ENCODE data around the gene GLYATL3.

GLYATL3 gene

DNA sequence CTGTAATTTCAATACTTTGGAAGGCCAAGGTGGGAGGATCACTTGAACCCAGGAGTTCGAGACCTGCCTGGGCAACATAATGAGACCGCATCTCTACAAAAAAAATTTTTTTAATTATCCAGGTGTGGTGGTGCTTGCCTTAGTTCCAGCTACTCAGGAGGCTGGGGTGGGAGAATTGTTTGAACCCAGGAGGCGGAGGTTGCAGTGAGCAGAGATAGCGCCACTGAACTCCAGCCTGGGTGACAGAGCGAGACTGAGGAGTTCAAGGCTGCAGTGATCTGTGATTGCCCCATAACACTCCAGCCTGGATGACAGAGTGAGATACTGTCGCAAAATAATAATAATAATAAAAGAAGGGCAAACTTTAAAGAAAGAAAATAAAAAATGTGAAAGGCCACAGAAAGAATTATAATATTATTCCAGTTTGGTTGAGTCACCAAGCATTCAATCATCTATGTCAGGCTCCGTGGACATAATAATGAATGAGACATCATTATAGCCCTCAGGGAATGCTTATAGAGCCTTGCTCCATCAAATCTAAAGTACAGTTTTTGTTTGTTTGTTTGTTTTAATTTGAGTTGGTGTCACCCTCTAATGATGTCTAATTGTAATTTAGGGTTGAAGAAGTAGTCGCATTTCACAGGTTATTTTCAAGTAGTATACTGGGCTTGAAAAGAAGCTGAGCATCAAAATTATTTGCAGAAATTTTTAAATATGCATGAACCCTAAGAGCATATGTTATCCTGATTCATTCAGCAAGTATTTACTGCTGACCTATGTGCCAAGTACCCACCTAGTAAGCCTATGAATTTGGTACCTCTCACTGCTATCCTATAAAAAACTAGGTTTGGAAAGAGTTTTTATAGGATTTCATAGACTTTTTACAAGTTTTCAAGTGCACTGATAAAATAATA lies 15.1 kb downstream of the GLYATL3 start:
- no peak for DNase-seq

DNA sequence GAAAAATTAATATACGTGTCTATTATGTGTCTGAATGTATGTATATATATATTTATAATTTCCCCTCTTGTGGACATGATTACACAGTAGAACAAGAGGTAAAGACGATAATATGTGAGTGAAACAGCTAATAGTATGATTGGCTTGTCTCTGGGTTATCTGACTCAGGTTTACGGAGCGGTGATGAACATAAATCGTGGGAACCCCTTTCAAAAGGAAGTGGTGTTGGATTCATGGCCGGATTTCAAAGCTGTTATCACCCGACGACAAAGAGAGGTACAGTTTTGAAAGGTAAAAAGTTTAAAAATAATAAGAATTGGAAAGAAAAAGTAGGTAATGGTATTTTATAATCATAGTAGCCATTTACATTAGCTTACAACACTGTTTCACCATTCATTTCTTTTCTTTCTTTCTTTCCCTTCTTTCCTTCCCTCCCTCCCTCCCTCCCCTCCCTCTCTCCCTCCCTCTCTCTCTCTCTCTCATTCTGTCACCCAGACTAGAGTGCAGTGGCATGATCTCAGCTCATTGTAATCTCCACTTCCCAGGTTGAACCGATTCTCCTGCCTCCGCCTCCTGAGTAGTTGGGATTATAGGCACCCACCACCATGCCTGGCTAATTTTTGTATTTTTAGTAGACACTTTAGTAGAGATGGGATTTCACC lies 15.9 kb downstream of the GLYATL3 start:
- DNase-seq = no peak

DNA sequence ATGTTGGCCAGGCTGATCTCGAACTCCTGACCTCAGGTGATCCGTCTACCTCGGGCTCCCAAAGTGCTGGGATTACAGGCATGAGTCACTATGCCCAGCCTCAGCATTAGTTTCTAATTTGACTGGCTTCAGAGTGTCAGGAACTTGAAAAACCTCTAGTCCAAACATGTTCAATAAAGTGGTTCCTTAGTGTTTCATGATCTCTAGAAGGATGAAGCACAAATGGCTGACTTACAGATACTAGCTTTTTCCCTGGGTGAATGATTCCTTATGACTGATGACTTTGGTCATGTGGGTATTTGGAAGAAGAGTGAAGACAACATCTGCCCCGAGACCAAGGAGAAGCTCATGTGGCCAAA lies 16.4 kb downstream of the GLYATL3 start:
- no peak for DNase-seq

DNA sequence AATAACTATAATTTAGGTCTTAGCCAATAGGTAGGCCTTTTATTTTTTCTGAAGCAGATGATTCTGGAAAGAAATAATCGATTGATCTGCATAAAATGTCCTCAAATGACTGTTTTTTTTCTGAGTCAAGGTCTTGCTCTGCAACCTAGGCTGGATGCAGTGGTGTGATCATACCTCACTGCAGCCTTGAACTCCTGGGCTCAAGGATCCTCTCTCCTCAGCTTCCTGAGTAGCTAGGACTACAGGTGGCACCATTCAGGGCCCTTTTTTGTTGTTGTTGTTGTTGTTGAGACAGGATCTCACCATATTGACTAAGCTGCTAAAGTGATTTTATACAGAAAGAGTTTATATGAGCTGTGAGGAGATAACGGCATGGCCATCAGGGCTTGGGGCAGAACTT lies 18.2 kb downstream of the GLYATL3 start:
- no peak for DNase-seq

DNA sequence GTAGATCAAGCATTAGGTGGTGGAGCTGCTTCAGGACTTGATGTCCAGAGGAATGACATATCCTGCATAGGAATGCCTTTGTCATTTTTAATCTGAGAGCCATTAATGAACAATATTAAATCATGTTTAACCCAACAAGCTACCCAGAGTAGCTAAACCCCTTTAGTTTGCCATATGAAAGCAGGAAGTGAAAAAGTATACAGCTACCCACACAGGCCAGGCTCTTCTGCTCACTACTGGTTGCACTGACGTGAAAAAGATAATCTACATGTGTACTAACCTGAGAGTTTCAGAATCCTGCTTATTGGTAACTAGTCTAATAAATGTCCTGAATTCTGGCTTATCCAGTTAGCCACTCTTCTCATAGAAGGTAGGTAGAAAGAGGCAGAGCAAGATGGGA lies 19.9 kb downstream of the GLYATL3 start:
- DNase-seq = no peak

DNA sequence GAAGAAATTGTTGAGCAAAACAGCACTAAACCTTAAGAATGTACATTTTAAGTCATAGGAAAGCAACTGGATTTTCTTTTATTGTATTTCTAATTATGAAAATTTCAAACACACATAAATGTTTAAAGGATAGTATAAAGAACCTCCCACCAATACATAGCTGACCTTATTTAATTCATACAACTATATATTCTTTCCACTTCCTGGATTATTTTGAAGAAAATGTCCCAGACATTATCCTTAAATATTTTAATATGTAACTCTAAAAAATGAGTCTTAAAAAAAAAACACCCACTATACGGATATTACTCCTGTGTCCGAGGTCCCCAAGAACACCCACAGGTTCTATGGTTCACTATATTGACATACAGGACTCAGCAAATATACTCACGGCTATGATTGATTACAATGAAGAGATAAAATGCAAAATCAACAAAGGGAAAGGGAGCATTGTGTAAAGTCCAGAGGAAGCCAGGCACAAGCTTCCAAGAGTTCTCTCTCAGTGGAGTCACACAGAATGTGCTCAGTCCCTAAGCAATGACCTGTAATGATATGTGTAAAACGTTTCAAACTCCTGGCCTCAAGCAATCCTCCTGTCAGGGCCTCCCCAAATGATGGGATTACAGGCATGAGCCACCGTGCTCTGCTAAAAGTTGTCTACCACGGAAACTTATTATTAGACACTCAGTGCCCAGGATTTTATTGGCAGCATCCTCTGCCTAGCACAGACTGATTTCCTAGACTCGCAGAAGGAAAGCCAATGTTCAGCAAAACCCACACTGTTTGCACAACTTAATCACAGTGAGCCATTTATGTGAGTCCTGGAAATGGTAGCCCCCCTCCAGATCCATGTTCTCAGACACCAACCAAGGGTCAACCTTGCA lies 23.2 kb downstream of the GLYATL3 start:
- DNase-seq = no peak

DNA sequence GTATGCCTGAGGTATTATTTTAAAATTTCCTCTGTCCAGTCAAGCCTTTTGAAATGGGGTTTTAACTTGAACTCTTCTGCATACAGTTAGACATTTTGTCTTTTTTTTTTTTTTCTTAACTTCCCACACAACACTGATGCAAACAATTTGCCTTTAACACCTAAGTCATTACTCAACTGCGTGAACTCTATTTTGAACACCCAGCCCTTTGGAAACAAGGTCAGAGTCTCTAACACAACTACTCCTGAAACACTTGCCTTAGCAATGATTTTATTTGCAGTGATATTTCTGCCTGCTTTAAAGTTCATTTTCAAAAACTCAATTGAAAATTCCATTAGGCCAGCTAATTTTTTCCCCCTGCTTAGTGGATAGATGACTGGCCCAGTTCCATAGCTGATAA lies 24.2 kb downstream of the GLYATL3 start:
- DNase-seq = no peak

DNA sequence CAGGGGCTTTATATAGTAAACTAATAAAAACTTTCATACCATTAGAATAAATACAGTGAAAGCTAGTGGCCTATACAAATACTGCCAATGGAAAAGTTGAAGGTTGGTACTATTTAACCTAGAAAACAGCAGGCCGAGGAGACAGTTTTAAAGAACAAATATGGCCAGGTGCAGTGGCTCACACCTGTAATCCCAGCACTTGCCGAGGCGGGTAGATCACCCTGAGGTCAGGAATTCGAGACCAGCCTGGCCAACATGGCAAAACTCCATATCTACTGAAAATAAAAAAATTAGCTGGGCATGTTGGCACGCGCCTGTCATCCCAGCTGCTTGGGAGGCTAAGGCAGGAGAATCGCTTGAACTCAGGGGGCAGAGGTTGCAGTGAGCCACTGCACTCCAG lies 24.8 kb downstream of the GLYATL3 start:
- no peak for DNase-seq

DNA sequence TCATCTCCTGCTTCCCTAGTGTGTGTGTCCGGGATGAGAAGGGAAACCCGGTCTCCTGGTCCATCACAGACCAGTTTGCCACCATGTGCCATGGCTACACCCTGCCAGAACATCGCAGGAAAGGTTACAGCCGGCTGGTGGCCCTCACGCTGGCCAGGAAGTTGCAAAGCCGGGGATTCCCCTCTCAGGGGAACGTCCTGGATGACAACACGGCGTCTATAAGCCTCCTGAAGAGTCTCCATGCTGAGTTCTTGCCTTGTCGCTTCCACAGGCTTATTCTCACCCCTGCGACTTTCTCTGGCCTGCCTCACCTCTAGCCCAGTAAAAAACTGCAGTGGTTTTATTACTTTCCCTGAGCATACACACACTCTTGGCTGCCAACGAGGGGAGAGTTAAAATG lies 26.9 kb downstream of the GLYATL3 start:
- no peak for DNase-seq

DNA sequence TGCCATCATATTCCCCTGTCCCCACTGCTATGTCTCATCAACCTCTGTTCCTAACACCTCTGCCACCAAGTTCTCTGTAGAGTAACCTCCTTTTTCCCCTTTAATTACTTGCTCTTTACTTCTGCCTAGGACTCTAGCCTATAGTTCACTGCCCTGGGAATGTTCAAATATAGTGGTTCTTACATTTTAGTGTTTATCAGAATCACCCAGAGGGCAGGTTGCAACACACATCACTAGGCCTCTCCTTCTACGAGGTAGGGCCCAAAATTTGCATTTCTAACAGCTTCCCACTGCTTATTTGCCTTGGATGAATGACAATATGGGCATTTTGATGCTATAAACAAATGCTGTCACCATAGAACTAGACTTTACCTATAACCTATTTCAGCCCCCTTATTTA lies 27.6 kb downstream of the GLYATL3 start:
- DNase-seq = no peak

DNA sequence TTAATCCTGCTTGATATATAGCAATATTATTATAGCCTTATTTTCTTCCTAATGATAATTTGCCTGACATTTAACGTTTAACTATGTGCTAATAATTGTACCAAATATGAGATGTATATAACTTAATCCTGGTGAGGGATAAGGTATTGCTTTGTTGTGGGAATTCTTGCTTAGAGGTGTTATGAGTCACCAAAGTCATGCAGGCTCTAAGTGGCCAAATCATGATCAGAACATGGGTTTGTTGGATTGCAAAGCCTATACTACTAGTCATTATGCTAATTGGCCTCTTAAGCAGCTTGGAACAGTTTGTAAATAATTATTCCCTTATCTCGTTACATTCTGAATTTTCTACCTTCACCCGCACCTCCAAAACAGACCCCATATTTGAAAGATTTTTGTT lies 28.8 kb downstream of the GLYATL3 start:
- no peak for DNase-seq

DNA sequence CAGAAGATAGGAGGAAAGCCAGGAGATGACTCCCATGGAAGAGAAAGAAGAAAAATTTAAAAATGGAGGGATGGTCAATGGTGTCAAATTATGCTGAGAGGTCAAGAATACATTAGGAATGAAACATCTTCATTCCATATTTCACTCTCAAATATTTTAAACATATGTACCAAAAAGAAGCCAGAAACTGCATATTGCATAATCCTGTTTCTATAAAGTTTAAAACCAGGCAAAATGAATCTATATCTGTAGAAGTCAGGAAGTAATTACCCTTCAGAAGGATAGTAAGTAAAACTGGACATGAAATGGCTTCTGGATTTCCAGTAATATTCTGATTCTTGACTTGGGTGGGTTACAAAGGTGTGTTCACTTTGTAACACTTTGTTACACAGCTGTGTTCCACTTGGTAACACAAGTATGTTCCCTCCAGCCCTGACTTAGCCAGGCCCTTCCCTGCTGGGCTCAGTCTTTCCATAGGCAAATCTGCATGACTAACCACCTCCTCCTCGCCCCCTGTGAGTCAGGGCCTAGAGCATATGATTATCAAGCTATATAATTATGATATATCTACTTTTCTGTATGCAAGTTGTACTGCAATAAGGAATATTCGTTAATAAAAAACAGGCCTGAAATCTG lies 30.5 kb downstream of the GLYATL3 start:
- no peak for DNase-seq

DNA sequence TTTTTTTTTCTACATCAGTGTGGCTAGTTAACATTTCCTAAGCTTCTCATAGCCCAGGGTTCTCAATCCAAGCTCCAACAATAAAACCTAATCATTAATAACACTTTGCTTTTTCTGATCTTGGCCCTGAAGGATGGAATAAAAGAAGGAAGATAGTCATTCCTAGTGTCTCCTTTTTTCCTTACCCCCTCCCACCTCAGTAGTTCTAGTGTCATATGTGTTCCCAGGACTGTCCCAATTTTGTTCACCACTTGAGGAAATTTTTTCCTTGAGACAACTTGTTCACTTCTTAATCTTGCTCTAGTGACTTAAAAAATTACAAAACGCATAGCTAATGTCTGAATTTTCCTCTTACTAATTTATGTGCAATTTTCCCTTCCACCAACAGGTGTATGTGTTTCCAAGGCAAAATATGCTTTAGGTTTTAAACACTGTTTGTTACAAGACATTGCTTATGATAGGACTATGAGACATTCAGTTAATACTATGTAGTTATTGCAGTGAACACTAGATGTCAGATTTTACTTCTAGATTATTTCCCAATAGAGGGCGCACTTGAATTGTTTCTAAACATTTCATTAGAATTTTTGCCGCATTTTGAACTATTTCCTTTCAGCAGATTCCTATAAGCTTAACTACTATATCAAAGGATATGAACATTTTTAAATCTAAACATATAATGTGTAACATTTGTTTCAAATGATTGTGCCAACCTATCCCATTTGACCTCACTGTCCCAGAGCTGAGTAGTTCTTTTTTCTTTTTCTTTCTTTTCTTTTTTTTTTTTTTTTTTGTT lies 32.2 kb downstream of the GLYATL3 start:
- no peak for DNase-seq

DNA sequence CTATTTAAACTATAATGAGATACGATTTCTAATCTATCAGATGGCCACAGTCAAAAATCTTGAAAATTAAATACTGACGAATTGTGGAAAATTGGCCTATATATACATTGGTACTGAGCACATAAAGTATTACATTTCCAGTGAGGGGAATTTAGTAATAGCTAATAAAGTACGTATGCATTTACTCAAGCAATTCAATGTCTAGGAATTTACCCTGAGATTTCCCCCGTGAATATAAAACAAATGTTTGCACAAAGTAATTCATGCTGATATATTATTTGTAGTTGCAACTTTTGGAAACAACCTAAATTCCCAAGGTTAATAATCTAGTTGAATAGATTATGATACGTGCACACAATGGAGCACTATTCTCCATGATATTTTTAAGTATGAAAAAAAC lies 36.1 kb downstream of the GLYATL3 start:
- no peak for DNase-seq

DNA sequence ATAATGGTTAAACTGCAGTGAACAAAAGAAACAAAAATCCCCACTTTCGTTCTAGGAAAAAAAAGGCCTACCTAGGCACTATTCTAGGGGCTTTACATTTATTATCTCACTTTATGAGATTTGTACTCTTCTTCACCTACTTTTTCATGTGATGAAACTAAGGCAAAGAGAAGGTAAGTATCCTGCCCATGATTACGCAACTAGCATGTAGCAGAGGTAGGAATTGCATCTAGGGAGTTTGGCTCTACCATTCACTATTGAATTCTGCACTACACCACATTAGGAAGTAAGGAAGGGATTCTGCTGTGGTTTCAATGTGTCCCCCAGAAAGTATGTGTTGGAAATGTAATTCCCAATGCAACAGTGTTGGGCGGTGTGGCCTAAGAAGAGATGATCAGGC lies 39.4 kb downstream of the GLYATL3 start:
- DNase-seq = no peak

DNA sequence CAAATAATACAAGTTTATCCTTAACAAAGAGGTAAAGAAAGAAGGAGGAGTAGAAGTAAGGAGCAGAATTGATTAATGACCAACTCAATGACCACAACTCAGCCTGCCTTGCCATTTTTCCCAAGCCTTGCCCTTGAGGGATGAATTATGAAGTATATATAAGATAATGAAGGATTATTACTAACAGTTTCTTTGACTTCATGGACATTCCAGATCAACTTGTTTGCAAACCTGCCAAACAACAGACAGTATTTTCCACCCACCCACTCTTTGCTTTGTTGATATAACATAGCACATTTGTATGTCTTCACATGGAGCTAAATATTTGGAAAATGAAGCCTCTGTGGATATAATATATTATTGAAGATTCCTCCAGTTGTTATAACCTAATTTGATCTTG lies 40.9 kb downstream of the GLYATL3 start:
- no peak for DNase-seq

DNA sequence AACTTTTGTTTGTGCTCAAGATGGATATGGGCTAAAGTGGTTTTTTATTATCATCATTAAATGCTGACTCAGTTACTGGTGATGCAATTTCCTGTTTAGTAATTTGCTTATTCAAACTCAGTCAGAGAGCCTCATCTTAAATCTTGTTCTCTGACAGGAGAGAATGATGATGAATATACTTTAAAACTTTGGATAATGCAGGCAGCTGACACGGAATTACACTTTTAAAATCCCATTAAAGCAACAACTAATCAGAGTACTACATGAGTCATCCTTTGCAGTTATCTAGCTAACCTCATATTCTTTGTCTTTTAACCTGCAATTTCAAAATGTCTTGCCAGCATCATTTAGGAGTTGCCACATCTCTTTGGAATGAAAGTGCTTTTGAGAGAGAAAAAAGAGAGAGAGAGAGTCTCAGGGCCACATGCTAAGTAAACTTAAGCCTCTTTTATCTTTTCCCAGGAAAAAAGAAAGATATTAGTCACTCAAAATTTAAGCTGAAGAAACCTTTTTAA lies 41.5 kb downstream of the GLYATL3 start:
- DNase-seq = no peak

DNA sequence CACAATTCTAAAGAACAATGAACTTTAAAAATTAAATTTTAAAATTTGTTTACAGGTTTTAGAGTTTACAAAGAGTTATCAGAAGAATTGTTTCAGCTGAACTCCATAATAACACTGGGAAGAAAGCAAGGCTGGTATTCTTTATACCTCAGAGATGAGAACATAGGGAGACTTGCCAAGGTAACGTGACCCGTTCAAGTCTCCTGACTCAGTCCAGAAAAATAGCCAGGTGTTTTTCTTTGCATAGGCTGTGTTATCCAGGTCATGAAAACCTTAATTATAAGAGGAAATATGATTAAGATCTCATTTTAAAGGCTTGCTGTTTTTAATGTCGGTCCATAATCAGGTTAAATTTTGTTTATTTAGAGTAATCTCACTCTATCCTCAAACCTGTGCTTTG lies 42.2 kb downstream of the GLYATL3 start:
- no peak for DNase-seq

DNA sequence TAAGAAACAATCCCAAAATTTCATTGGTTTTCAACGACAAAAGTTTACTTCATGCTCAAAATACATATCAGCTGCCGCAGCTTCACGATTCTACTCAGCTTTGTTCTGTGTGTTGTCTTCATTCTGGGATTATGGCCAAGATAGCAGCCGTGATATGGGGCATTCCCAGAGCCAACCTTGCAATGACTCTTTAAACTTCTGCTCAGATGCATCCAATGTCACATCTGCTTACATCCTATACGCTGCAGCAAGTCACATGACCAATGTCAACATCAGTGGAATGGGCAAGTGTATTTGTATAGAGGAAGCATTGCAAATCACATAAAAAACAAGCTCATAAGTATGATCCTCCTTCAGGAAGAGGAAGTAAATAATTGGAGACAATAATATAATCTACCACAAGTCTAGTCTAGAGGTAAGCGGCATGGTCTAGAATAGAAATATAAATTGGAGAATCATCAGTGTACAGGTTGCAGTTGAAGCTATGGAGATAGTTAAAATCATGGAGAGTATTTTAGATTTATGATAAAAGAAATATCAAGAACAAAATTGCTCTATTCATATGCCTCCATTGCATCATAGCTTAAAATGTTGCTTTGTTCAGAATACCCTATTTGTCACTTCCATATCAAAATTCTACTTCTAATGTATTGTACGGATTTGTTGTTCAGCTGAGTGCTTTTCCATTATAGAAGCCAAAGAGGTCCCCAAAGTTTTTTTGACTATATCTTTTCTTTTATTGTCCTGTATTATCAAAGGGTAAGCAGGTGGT lies 43.5 kb downstream of the GLYATL3 start:
- no peak for DNase-seq

DNA sequence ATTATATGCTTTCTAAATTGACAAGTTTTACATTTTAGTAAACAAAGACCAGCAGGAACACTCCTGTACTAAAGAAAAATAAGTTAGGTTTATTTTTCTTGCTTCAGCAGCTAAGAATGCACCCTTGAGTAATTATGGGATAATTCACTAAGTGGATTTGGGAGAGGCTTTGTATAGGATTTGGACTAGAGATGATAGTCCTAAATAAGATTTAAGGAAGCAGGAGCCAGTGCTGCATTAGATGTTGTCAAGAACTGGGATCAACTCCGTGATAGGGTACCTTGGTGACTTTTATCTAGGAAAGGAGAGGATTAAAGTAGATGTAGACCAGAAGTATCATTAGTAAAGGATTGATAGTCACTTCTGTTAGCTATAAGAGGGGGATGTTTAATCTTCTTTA lies 46.6 kb downstream of the GLYATL3 start:
- DNase-seq = no peak

DNA sequence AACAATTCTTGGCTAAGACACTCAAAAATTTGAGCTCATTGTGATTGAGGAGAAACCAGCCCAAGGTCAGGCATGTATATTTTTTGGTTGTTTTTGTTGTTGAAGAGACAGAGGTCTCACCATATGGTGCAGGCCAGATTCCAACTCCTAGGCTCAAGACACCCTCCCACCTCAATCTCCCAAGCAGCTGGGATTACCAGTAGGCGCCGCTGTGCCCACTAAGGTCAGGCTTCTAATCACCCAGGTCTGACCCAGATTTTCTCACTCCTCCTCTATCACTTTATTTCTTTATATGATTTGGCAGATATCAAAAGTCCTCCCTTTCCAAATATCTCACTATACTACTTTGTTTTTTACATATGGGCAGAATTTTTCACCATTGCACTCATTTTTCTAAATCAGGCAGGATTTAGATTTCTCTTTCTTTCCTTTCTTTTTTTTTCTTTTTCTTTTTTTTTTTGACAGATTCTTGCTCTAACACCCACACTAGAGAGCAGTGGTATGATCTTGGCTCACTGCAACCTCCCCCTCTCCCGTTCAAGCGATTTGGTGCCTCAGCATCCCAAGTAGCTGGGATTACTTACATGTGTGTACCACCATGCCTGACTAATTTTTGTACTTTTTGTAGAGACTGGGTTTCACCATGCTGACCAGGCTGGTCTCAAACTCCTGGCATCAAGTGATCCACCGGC lies 49.0 kb downstream of the GLYATL3 start:
- DNase-seq = no peak

All from cerebellar nuclear complex (tissue), 1 donor.